Keratinocyte (primary cell): ENCODE results near the gene MAFF.

Experiments used
- EZH2 ChIP-seq: IDR thresholded peaks from one replicate; pipeline ENCODE4 v1.6.1; 2012; ENCODE audit warnings: inconsistent platforms, mild to moderate bottlenecking, low read length, moderate library complexity
- TF ChIP-seq, protein P1 (sequence below), 3 experiments: IDR thresholded peaks in 1 of 3; conservative IDR thresholded peaks in 1 of 3; optimal IDR thresholded peaks in 1 of 3; 2 replicates in 2 of 3; 3 replicates in 1 of 3; pipeline versions ENCODE3 to v1.5.1; 2011; ENCODE audit warnings: low read length in 3 of 3, mild to moderate bottlenecking in 3 of 3, moderate library complexity in 2 of 3, control low read depth in 1 of 3, inconsistent platforms in 1 of 3; ENCODE audit not compliant: insufficient read depth in 2 of 3; ENCODE audit errors: extremely low read depth in 1 of 3

DNA sequence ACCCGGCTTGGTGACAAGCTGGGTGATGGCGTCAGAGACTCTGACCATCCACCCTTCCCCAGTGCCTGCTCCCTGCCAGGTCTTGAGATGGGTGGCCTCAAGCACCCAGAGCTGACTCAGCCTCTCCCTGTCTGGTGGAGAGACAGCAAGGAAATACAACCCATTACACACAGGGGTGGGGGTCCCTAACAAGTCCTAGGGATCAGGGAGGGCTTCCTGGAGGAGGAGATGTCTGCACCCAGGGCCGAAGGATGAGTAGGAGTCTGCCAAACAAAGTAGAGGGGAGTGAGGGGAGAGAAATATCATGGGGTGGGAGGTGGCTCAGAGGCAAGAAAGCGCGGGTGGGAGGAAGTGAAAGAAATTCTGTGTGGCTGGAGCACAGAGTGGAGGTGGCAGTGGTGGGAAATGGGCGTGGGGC lies 6.8 kb downstream of the MAFF start:
- TF ChIP-seq EZH2: no peak
- TF ChIP-seq, protein P1, sequence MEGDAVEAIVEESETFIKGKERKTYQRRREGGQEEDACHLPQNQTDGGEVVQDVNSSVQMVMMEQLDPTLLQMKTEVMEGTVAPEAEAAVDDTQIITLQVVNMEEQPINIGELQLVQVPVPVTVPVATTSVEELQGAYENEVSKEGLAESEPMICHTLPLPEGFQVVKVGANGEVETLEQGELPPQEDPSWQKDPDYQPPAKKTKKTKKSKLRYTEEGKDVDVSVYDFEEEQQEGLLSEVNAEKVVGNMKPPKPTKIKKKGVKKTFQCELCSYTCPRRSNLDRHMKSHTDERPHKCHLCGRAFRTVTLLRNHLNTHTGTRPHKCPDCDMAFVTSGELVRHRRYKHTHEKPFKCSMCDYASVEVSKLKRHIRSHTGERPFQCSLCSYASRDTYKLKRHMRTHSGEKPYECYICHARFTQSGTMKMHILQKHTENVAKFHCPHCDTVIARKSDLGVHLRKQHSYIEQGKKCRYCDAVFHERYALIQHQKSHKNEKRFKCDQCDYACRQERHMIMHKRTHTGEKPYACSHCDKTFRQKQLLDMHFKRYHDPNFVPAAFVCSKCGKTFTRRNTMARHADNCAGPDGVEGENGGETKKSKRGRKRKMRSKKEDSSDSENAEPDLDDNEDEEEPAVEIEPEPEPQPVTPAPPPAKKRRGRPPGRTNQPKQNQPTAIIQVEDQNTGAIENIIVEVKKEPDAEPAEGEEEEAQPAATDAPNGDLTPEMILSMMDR (optimal IDR thresholded peaks at IDR 0.05 in 1 of 3, IDR thresholded peaks at IDR 0.05 in 1 of 3, conservative IDR thresholded peaks at IDR 0.05 in 1 of 3; ENCODE audit: extremely low read depth in 1 of 3, insufficient read depth in 2 of 3, low read length in 3 of 3): no peak
